Endothelial cell of umbilical vein (primary cell): ENCODE data around the gene ENHO. TPM values are rescaled to one million over a fixed set of nuclear protein-coding genes. Genes with fewer than 3 reads are reported as not detected.

Experiments
- BruUV-seq: library from RNA; stranded (reverse); fragments of 400-500 nt; replicated peaks from 2 replicates; lab custom pipeline; 2021; lab: Mats Ljungman, UMichigan
- CTCF ChIA-PET: fragments of 300-600, 350-600 bp; sonication (Branson Sonifier 250); formaldehyde crosslinking; loops from one replicate; lab custom pipeline; 2021; ENCODE audit warnings: antibody characterized with exemption, inconsistent platforms; lab: Charles Lee
- POLR2A ChIA-PET: fragments of 300-600, 350-600 bp; sonication (Branson Sonifier 250); formaldehyde crosslinking; loops from one replicate; lab custom pipeline; 2021; ENCODE audit warnings: antibody characterized with exemption, inconsistent platforms; lab: Charles Lee
- DNase-seq: peaks from one replicate; pipeline ENCODE4 v3.0.0-alpha.2; 2011; ENCODE audit warnings: low read depth, low spot score
- FAIRE-seq: peaks from 2 replicates; lab custom pipeline; 2011; peaks lifted over from hg19 to GRCh38; lab: Jason Lieb, UNC
- H2AFZ ChIP-seq: 2 replicates; pipeline ENCODE4 v1.6.0; 2012; ENCODE audit warnings: low read depth, low read length, control low read depth, inconsistent platforms
- H3K27ac ChIP-seq: 2 replicates; pipeline ENCODE4 v1.5.1; 2011; ENCODE audit warnings: low read depth, mild to moderate bottlenecking, control low read depth, low read length, moderate library complexity; ENCODE audit not compliant: insufficient read depth
- H3K27me3 ChIP-seq, 2 experiments: 2 replicates each; pipeline versions ENCODE4 v1.6.0 to v1.6.1; 2011; ENCODE audit warnings: low read length in 2 of 2, mixed read lengths in 1 of 2; ENCODE audit not compliant: control insufficient read depth in 2 of 2, insufficient read depth in 2 of 2
- H3K36me3 ChIP-seq, 2 experiments: 2 replicates in 1 of 2; 3 replicates in 1 of 2; pipeline ENCODE4 v1.5.1; 2011; ENCODE audit warnings: low read length in 2 of 2, mild to moderate bottlenecking in 1 of 2, moderate library complexity in 1 of 2; ENCODE audit not compliant: control insufficient read depth in 2 of 2, insufficient read depth in 2 of 2; ENCODE audit errors: extremely low read depth in 1 of 2
- H3K4me1 ChIP-seq: 3 replicates; pipeline ENCODE4 v1.5.1; 2011; ENCODE audit warnings: mild to moderate bottlenecking, low read length; ENCODE audit not compliant: control insufficient read depth, insufficient read depth; ENCODE audit errors: extremely low read depth
- H3K4me2 ChIP-seq: 2 replicates; pipeline ENCODE4 v1.6.1; 2011; ENCODE audit warnings: low read length, control low read depth, mixed read lengths; ENCODE audit not compliant: insufficient read depth
- H3K4me3 ChIP-seq, 3 experiments: fragments of 200-600 bp in 1 of 3; sonication (generic), shearing (Covaris generic) in 1 of 3; replicated peaks in 1 of 3; 2 replicates each; pipeline ENCODE4 v1.5.1; 2011 to 2016; ENCODE audit warnings: control low read depth in 3 of 3, low read length in 3 of 3, mild to moderate bottlenecking in 2 of 3, inconsistent platforms in 1 of 3, low read depth in 1 of 3, moderate library complexity in 1 of 3; ENCODE audit not compliant: insufficient read depth in 1 of 3
- H3K79me2 ChIP-seq: 2 replicates; pipeline ENCODE4 v1.6.0; 2012; ENCODE audit warnings: low read length, inconsistent platforms; ENCODE audit not compliant: control insufficient read depth, insufficient read depth
- H3K9ac ChIP-seq: replicated peaks from 2 replicates; pipeline ENCODE3; 2011; ENCODE audit warnings: low read length, control low read depth; ENCODE audit not compliant: insufficient read depth; ENCODE audit errors: extremely low read depth
- H3K9me1 ChIP-seq: replicated peaks from 3 replicates; pipeline ENCODE4 v1.6.0; 2011; ENCODE audit warnings: mild to moderate bottlenecking, low read length; ENCODE audit not compliant: control insufficient read depth, insufficient read depth; ENCODE audit errors: extremely low read depth
- H3K9me3 ChIP-seq: replicated peaks from 2 replicates; pipeline ENCODE4 v1.5.1; 2012; ENCODE audit warnings: low read length, inconsistent platforms; ENCODE audit not compliant: control insufficient read depth, insufficient read depth
- H4K20me1 ChIP-seq: replicated peaks from 2 replicates; pipeline ENCODE3; 2011; ENCODE audit warnings: mild to moderate bottlenecking, low read length; ENCODE audit not compliant: control insufficient read depth, insufficient read depth; ENCODE audit errors: extremely low read depth
- CTCF ChIP-seq, 2 donors: IDR thresholded peaks; 1 replicate in 1 of 2; 2 replicates in 1 of 2; pipeline ENCODE4 v1.5.1; 2011; ENCODE audit warnings: low read length in 2 of 2, mild to moderate bottlenecking in 2 of 2, moderate library complexity in 2 of 2, control low read depth in 1 of 2, inconsistent platforms in 1 of 2, low read depth in 1 of 2; ENCODE audit not compliant: insufficient read depth in 1 of 2; ENCODE audit errors: extremely low read depth in 1 of 2
- EZH2 ChIP-seq: IDR thresholded peaks from 2 replicates; pipeline ENCODE4 v1.6.1; 2012; ENCODE audit warnings: borderline replicate concordance, low read depth, mild to moderate bottlenecking, moderate library complexity, low read length, inconsistent platforms; ENCODE audit not compliant: severe bottlenecking
- FOS ChIP-seq: IDR thresholded peaks from 2 replicates; pipeline ENCODE4 v1.6.1; 2011; ENCODE audit warnings: mild to moderate bottlenecking, low read length, moderate library complexity, borderline replicate concordance; ENCODE audit not compliant: insufficient read depth
- GATA2 ChIP-seq: IDR thresholded peaks from 2 replicates; pipeline ENCODE4 v1.7.0; 2011; ENCODE audit warnings: low read depth, mild to moderate bottlenecking, moderate library complexity, mixed read lengths, low read length; ENCODE audit not compliant: insufficient read length, insufficient read depth
- JUN ChIP-seq: IDR thresholded peaks from 2 replicates; pipeline ENCODE4 v1.6.1; 2011; ENCODE audit warnings: borderline replicate concordance, low read depth; ENCODE audit not compliant: insufficient read length, insufficient read depth
- MAX ChIP-seq: IDR thresholded peaks from 2 replicates; pipeline ENCODE4 v1.6.1; 2011; ENCODE audit not compliant: insufficient read depth, insufficient read length
- MYC ChIP-seq: IDR thresholded peaks from one replicate; pipeline ENCODE4 v1.6.1; 2011; ENCODE audit warnings: mild to moderate bottlenecking, low read depth, low read length
- POLR2A ChIP-seq: IDR thresholded peaks from 2 replicates; pipeline ENCODE4 v1.6.1; 2012; ENCODE audit warnings: low read depth, mild to moderate bottlenecking, control low read depth, low read length
- POLR2AphosphoS5 ChIP-seq: IDR thresholded peaks from 2 replicates; pipeline ENCODE4 v1.6.1; 2012; ENCODE audit warnings: low read depth, mild to moderate bottlenecking, control low read depth, low read length, moderate library complexity; ENCODE audit not compliant: insufficient read depth
- dilution Hi-C: fragments of 300-500 bp; cut with MboI; formaldehyde crosslinking; loops from one replicate; pipeline ENCODE4 v1.15.0; 2019; ENCODE audit warnings: low sequenced_read_pairs; ENCODE audit not compliant: extremely low pct_ligation_motif_present
- intact Hi-C: fragments of 100-400 bp; cut with micrococcal nuclease; formaldehyde crosslinking; loops from one replicate; pipeline ENCODE4 v1.10.0; 2022
- polyA plus RNA-seq, 4 experiments: library from polyadenylated mRNA; depleted of rRNA in 3 of 4; stranded (reverse) in 3 of 4; unstranded in 1 of 4; fragments of >200 nt; gene quantifications; 2 replicates each; pipeline versions ENCODE4 v1.2.1 to v1.2.3, GENCODE V29; 2011 to 2012; ENCODE audit warnings: missing spikeins in 1 of 4
- total RNA-seq: library from RNA; stranded (reverse); gene quantifications from 2 replicates; pipeline ENCODE4 v1.2.3, GENCODE V29; 2021

Gene ENHO
- total and polyA plus RNA-seq, 2 donors (not counting 3 experiments of a cell fraction or from before 2014, with no cell fraction given): 0.10 TPM; not detected in 1

GRCh38 chr9:34490360-34490759 lies 32.4 kb downstream of the ENHO start:
- Histone ChIP-seq H2AFZ (no peak overlapping the region), H3K9me1 (no peaks in the 10 kb centered on the region), H3K9ac (no peak overlapping the region), H3K4me3 (no peak overlapping the region), H3K4me1 (no peaks in the 10 kb centered on the region), H3K9me3 (no peaks in the 10 kb centered on the region), H3K79me2 (no peaks in the 10 kb centered on the region), H3K4me2 (no peak overlapping the region), H4K20me1 (no peaks in the 10 kb centered on the region), H3K27me3 (peaks cover 16 to 24% of the 10 kb centered on the region in 2 experiments), H3K36me3 (no peaks in the 10 kb centered on the region), H3K27ac (no peak overlapping the region)
- DNase-seq (no peak), FAIRE-seq (no peak)
- dilution Hi-C loops (no loop called here), intact Hi-C loops (no loop called here)
- BruUV-seq: no TSS peak
- ChIA-PET CTCF (interaction anchor here (0.8 to 1.7 kb wide), 4 partner anchors 11 to 114 kb away, joined by 3 to 7 read pairs (median 4); no protein-coding TSS in a partner anchor), POLR2A (no interaction called here)
- no peak for TF ChIP-seq POLR2A
- no peak for TF ChIP-seq FOS

GRCh38 chr9:34486572-34486971 lies 36.2 kb downstream of the ENHO start:
- CTCF ChIA-PET: no interaction called here

More at GRCh38 chr9:34486572-34486971, 36.2 kb downstream of the ENHO start:
- H3K9ac ChIP-seq: no peak overlapping the region
- H3K4me1 ChIP-seq: no peaks in the 10 kb centered on the region
- DNase-seq (no peak), FAIRE-seq (no peak)
- no peaks in the 10 kb centered on the region for H3K9me3 ChIP-seq
- no peak overlapping the region for H3K4me3 ChIP-seq
- no peaks in the 10 kb centered on the region for H3K79me2 ChIP-seq
- H3K27me3 ChIP-seq: peaks cover 22 to 28% of the 10 kb centered on the region in 2 experiments
- dilution Hi-C loops (no loop called here), intact Hi-C loops (no loop called here)
- H3K9me1 ChIP-seq: no peaks in the 10 kb centered on the region
- no peak overlapping the region for H3K4me2 ChIP-seq
- no peak for TF ChIP-seq POLR2A
- no peak for TF ChIP-seq POLR2AphosphoS5
- no peak for TF ChIP-seq MYC
- TF ChIP-seq GATA2: no peak
- no peak for TF ChIP-seq CTCF (IDR thresholded peaks at IDR 0.05; ENCODE audit: extremely low read depth in 1 of 2, insufficient read depth in 1 of 2, low read depth in 1 of 2, low read length in 2 of 2)
- TF ChIP-seq JUN: no peak
- no peak for TF ChIP-seq FOS
- no peak for TF ChIP-seq MAX
- no peak for TF ChIP-seq EZH2
- POLR2A ChIA-PET: no interaction called here
- no peaks in the 10 kb centered on the region for H4K20me1 ChIP-seq
- no TSS peak for BruUV-seq
- H2AFZ ChIP-seq: no peak overlapping the region
- H3K27ac ChIP-seq: no peak overlapping the region
- H3K36me3 ChIP-seq: no peaks in the 10 kb centered on the region
